Measurements from ENCODE around the gene WWTR1. TPM values are rescaled to one million over a fixed set of nuclear protein-coding genes. Genes with fewer than 3 reads are reported as not detected.

Gene WWTR1
- total and polyA plus RNA-seq, 3 donors from 2014 or later = 19.4 to 47.0 (median 46.5) TPM

- Histone ChIP-seq H3K4me3 (no peak overlapping the region), H3K27me3 (no peaks in the 10 kb centered on the region), H3K4me1 (peaks cover 24% of the 10 kb centered on the region), H3K36me3 (ENCODE audit: low read depth, missing control alignments) (no peaks in the 10 kb centered on the region), H3K9me3 (no peaks in the 10 kb centered on the region), H3K27ac (no peak overlapping the region)
- no peak for DNase-seq
- WGBS, 2 donors = 62 to 67% methylated on average over 4 of the region's 4 CpGs
- TF ChIP-seq POLR2A (IDR thresholded peaks at IDR 0.05) (no peak), CTCF (IDR thresholded peaks at IDR 0.05) (no peak)
- intact Hi-C loops (cut with DNase I; ENCODE audit: low total_unique reads) = no loop called here
These were observed 23.3 kb downstream of the WWTR1 start for GRCh38 chr3:149634573-149634972.

- intact Hi-C loops (cut with DNase I; ENCODE audit: low total_unique reads) = no loop called here
- no peak for TF ChIP-seq POLR2A (IDR thresholded peaks at IDR 0.05)
- TF ChIP-seq CTCF (IDR thresholded peaks at IDR 0.05) = no peak
These were observed 23.8 kb downstream of the WWTR1 start for GRCh38 chr3:149634072-149634471.

GRCh38 chr3:149632225-149632624 lies 25.6 kb downstream of the WWTR1 start:
- DNase-seq = no peak
- no peak overlapping the region for H3K27ac ChIP-seq
- WGBS, 2 donors = 85 to 92% methylated on average over 5 of the region's 5 CpGs
- no peaks in the 10 kb centered on the region for H3K27me3 ChIP-seq
- no peaks in the 10 kb centered on the region for H3K36me3 ChIP-seq (ENCODE audit: low read depth, missing control alignments)
- H3K4me3 ChIP-seq = no peak overlapping the region
- intact Hi-C loops (cut with DNase I; ENCODE audit: low total_unique reads) = no loop called here
- TF ChIP-seq POLR2A (IDR thresholded peaks at IDR 0.05) (no peak), CTCF (IDR thresholded peaks at IDR 0.05) (no peak)
- H3K4me1 ChIP-seq = peaks cover 8% of the 10 kb centered on the region
- no peaks in the 10 kb centered on the region for H3K9me3 ChIP-seq

More at GRCh38 chr3:149634072-149634471, 23.8 kb downstream of the WWTR1 start:
- no peak for DNase-seq
- Histone ChIP-seq H3K27ac (no peak overlapping the region), H3K4me1 (peaks cover 20% of the 10 kb centered on the region), H3K9me3 (no peaks in the 10 kb centered on the region), H3K27me3 (no peaks in the 10 kb centered on the region), H3K4me3 (no peak overlapping the region), H3K36me3 (ENCODE audit: low read depth, missing control alignments) (no peaks in the 10 kb centered on the region)
- WGBS, 2 donors = 52% methylated on average over 4 of the region's 4 CpGs

GRCh38 chr3:149630806-149631205 lies 27.0 kb downstream of the WWTR1 start:
- H3K4me3 ChIP-seq = no peak overlapping the region
- DNase-seq = no peak
- intact Hi-C loops (cut with DNase I; ENCODE audit: low total_unique reads) = no loop called here
- TF ChIP-seq CTCF (IDR thresholded peaks at IDR 0.05) (no peak), POLR2A (IDR thresholded peaks at IDR 0.05) (no peak)
- no peaks in the 10 kb centered on the region for H3K27me3 ChIP-seq
- H3K27ac ChIP-seq = no peak overlapping the region
- 61 to 78% methylated on average over 1 of the region's 1 CpG for WGBS, 2 donors
- H3K36me3 ChIP-seq (ENCODE audit: low read depth, missing control alignments) = no peaks in the 10 kb centered on the region
- H3K9me3 ChIP-seq = no peaks in the 10 kb centered on the region
- peaks cover 8% of the 10 kb centered on the region for H3K4me1 ChIP-seq

- WGBS, 2 donors = 70 to 71% methylated on average over 6 of the region's 6 CpGs
These were observed 28.7 kb downstream of the WWTR1 start for GRCh38 chr3:149628957-149629670.

More at GRCh38 chr3:149628957-149629670, 28.7 kb downstream of the WWTR1 start:
- H3K36me3 ChIP-seq (ENCODE audit: low read depth, missing control alignments) = no peaks in the 10 kb centered on the region
- no peaks in the 10 kb centered on the region for H3K4me1 ChIP-seq
- H3K4me3 ChIP-seq = no peak overlapping the region
- no peaks in the 10 kb centered on the region for H3K27me3 ChIP-seq
- intact Hi-C loops (cut with DNase I; ENCODE audit: low total_unique reads) = no loop called here
- TF ChIP-seq POLR2A (IDR thresholded peaks at IDR 0.05) (no peak), CTCF (IDR thresholded peaks at IDR 0.05) (no peak)
- peak overlapping the region in 1 of 2 donors; percentile 1 for H3K27ac ChIP-seq
- DNase-seq = no peak
- H3K9me3 ChIP-seq = no peaks in the 10 kb centered on the region

Measured in testis (tissue), 3 donors.